ENCODE measurements around the gene F2RL1.
"Not testable (repeated sequence)": the region's sequence is repeated elsewhere in the genome, so short reads cannot be mapped to it uniquely, and the experiment has no call there.

The F2RL1 gene

DNA sequence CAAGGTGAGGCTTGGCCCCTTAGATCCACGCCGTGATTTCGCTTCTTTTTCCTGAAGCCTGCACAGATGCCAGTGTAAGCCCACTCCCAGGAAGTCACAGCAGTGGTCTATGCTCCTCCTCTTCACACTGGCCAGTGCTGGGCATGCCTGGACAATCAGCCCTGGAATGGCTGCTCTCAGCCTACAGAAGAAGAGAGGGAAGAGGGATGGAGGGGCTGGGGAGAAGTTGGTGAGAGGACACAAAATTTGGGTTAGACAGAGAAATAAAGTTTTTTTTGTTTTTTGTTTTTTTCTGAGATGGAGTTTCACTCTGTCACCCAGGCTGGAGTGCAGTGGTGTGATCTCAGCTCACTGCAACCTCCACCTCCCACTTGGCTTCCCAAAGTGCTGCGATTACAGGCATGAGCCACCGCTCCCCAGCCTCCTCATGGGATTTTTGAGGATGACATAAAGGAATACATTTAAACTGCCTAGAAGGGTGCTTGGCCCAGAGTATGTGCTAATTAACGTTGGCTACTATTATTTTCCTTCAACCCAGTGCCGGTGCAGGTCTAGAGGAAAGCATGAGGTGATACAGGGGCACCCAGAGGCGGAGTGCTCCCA, 31.8 kb downstream of the F2RL1 start:
- no peak for DNase-seq (ENCODE audit: low read depth)

GRCh38 chr5:76851728-76852369, 33.0 kb downstream of the F2RL1 start:
- DNase-seq (ENCODE audit: low read depth) = no peak

DNA sequence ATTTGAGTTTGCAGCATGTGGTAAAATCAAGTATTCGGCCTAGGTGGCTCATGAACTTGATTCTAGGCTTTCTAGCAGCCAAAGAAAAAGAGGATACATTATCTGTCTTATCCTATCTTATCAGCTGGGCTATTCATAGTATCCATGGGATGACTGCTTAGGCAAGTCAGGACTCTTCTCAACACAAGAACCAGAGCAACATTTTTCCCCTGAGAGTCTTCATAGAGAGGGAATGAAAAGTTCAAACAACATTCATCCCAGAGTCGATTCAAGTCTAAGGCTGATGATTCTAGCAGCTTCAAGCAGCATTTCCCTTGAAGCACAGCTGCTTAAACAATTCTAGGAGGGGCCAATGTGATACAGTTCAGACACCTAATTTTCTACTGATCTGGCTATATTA, 33.9 kb downstream of the F2RL1 start:
- no peak for DNase-seq (ENCODE audit: low read depth)

- not testable (repeated sequence) for DNase-seq (ENCODE audit: low read depth)
Measured at GRCh38 chr5:76853741-76854140, 34.9 kb downstream of the F2RL1 start.

- DNase-seq (ENCODE audit: low read depth) = no peak
Measured at GRCh38 chr5:76854644-76855043, 35.8 kb downstream of the F2RL1 start.

GRCh38 chr5:76855501-76855900, 36.7 kb downstream of the F2RL1 start:
- not testable (repeated sequence) for DNase-seq (ENCODE audit: low read depth)

DNA sequence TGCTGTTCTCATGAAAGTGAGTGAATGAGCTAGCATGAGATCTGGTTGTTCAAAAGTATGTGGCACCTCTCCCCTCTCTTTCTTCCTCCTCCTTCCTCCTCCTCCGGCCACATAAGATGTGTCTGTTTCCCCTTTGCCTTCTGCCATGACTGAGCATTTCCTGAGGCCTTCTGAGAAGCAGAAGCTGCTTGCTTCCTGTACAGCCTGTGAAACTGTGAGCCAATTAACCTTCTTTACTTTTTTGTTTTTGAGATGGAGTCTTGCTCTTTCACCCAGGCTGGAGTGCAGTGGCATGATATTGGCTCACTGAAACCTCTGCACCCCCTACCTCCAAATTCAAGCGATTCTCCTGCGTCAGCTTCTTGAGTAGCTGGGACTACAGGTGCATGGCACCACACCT, 37.1 kb downstream of the F2RL1 start:
- DNase-seq (ENCODE audit: low read depth) = no peak

- not testable (repeated sequence) for DNase-seq (ENCODE audit: low read depth)
Measured at GRCh38 chr5:76856800-76857199, 38.0 kb downstream of the F2RL1 start.

GRCh38 chr5:76859591-76860247, 40.9 kb downstream of the F2RL1 start:
- DNase-seq (ENCODE audit: low read depth) = no peak

DNA sequence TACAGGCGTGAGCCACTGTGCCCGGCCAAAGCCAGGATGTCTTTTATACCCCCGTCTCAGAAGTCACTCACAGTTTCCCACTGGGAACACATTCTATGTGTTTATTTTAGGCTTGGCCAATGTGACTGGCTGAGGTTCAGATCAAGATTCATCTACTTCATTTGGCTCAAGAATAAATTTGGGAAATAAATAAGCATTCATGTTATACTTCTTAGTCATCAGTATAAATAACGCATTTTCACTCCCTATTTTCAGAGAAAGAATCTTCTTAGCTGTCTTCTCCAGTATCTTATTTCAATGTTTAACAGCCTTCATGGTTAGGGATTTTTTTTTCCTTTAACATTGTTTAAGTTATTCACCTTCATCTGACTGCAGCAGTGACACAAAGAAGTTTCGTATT, 42.8 kb downstream of the F2RL1 start:
- no peak for DNase-seq (ENCODE audit: low read depth)

DNA sequence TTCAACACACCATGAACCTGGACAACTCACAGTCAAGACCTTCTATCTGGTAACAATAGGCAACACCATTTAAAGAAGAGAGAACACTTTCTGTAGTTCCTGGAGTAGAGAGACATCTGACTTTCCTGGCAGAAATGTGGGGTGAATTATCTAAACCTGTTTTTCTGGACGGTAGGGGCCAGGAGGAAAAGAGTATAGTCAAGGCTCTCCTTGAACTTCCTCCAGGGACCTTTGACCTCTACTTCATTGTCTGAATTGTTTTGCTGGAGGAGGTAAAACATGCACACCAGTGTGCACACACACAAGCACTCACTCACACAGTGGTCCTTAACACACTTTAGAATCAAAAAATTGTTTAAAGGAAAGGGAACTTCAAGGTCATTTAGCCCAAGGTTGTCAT, 44.2 kb downstream of the F2RL1 start:
- no peak for DNase-seq (ENCODE audit: low read depth)

DNA sequence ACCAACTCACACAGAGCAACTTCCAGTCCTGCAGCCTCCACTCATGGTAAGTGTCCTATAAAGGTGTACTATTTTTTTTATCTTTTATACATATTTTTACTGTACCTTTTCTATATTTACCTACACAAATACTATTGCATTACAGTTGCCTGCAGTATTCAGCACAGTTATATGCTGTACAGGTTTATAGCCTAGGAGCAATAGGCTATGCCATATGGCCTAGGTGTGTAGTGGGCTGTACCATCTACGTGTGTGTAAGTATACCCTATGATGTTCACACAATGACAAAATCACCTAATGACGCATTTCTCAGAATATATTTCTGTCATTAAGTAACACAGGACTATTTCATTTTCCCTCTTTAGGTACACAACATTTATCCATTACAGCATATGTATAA, 47.7 kb downstream of the F2RL1 start:
- DNase-seq (ENCODE audit: low read depth) = no peak

GRCh38 chr5:76867038-76867437, 48.2 kb downstream of the F2RL1 start:
- no peak for DNase-seq (ENCODE audit: low read depth)

GRCh38 chr5:76867827-76868693, 49.2 kb downstream of the F2RL1 start:
- peak; percentile 43 for DNase-seq (ENCODE audit: low read depth)

GRCh38 chr5:76870046-76870445, 51.2 kb downstream of the F2RL1 start:
- no peak for DNase-seq (ENCODE audit: low read depth)

DNA sequence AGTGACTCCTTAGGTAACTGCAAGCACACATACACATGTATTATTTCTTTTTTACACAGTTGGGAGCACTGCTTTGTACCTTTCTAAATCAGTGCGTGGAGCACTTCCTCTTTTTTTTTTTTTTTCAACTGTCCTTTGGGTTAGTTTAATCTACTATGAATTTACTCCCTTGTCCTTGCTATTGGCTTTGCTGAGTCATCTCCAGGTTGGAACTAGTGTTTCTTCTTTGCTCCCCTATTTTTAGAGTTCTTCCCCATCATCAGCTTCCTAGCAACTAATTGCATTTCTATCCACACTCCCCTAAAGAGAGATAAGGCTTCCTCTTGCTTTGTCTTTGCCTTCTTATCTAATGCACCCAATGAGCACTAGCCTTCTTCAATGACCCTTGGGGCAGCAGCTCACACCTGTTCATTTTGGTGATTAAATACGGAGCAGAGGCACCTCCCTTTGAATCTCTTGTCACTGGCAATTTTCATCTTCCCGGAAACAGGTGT, 55.3 kb downstream of the F2RL1 start:
- DNase-seq (ENCODE audit: low read depth) = no peak

Data from activated T-cell treated with anti-CD3 and anti-CD28 coated beads for 24 hours (primary cell).